ENCODE results near the gene HOXA13. TPM values are rescaled to one million over a fixed set of nuclear protein-coding genes. Genes with fewer than 3 reads are reported as not detected.

Gene HOXA13
- total and polyA plus RNA-seq, 10 of the 15 experiments (the other 5 are each of a cell fraction or from before 2014, with no cell fraction given): not detected

- Histone ChIP-seq H3K4me1 (ENCODE audit: control insufficient read depth, insufficient read depth, low read length) (no peaks in the 10 kb centered on the region), H3K79me2 (ENCODE audit: control insufficient read depth, insufficient read depth, low read length) (no peaks in the 10 kb centered on the region), H3K9ac (ENCODE audit: control insufficient read depth, insufficient read depth, low read length) (no peak overlapping the region), H3K9me3 (replicated peaks; ENCODE audit: control insufficient read depth, insufficient read depth, low read length) (no peaks in the 10 kb centered on the region; the same call in 2 of the 3 replicates), H2AFZ (ENCODE audit: control insufficient read depth, low read depth, low read length) (no peak overlapping the region), H4K20me1 (ENCODE audit: control insufficient read depth, insufficient read depth) (no peaks in the 10 kb centered on the region), H3K4me2 (ENCODE audit: control insufficient read depth, insufficient read depth) (no peak overlapping the region), H3K27ac (ENCODE audit: control insufficient read depth, insufficient read depth) (no peak overlapping the region), H3K4me3 (no peak overlapping the region), H3K36me3 (ENCODE audit: control insufficient read depth in 2 of 2, insufficient read depth in 2 of 2, low read length in 1 of 2) (no peaks in the 10 kb centered on the region), H3K27me3 (replicated peaks in 1 of 2; ENCODE audit: control insufficient read depth in 2 of 2, insufficient read depth in 2 of 2, low read length in 1 of 2) (peaks cover 19 to 43% of the 10 kb centered on the region in 2 experiments)
- TF ChIP-seq YY1 (IDR thresholded peaks at IDR 0.05; ENCODE audit: low read depth, low read length) (no peak), POLR2A (IDR thresholded peaks at IDR 0.05; ENCODE audit: low read depth, low read length) (no peak), CTCF (IDR thresholded peaks at IDR 0.05 in 2 of 3, conservative IDR thresholded peaks at IDR 0.05 in 1 of 3; ENCODE audit: control insufficient read depth in 2 of 3, extremely low read depth in 1 of 3, insufficient read depth in 1 of 3, low read depth in 3 of 3, low read length in 3 of 3) (no peak), ZNF384 (IDR thresholded peaks at IDR 0.05; ENCODE audit: borderline replicate concordance, low read depth, low read length) (no peak), HCFC1 (IDR thresholded peaks at IDR 0.05; ENCODE audit: low read length) (no peak), PAX5 (IDR thresholded peaks at IDR 0.05; ENCODE audit: borderline replicate concordance, low read depth, low read length) (no peak), ZSCAN29 (IDR thresholded peaks at IDR 0.05) (no peak), IKZF1 (conservative IDR thresholded peaks at IDR 0.05) (no peak), CEBPZ (IDR thresholded peaks at IDR 0.05; ENCODE audit: low read depth, low read length) (no peak), REST (IDR thresholded peaks at IDR 0.05; ENCODE audit: low read depth, low read length) (no peak)
- RAD21 ChIA-PET (ENCODE audit: unreplicated experiment): interaction anchor here (0.5 to 1.4 kb wide), 3 partner anchors 14 to 477 kb away, joined by 3 to 4 read pairs (median 4); no protein-coding TSS in a partner anchor
- 24% methylated on average over 35 of the region's 35 CpGs for WGBS (ENCODE audit: insufficient coverage, insufficient replicate concordance, low lambda C conversion rate, missing lambda C conversion rate)
- intact Hi-C loops (cut with micrococcal nuclease; ENCODE audit: unreplicated experiment) (no loop called here), in situ Hi-C loops (cut with MboI) (loop anchor here (5.0 to 25.0 kb wide), 3 partner anchors 791 to 1296 kb away; no protein-coding TSS in a partner anchor)
- no peak for FAIRE-seq
- ATAC-seq: no peak
- POLR2A ChIA-PET: no interaction called here
- CTCF ChIA-PET: interaction anchor here (0.7 to 3.1 kb wide), 10 partner anchors 8 to 789 kb away, joined by 3 to 21 read pairs (median 6); no protein-coding TSS in a partner anchor
- SMC1A ChIA-PET (ENCODE audit: uncharacterized antibody, unreplicated experiment): interaction anchor here (1.0 to 1.6 kb wide), 7 partner anchors 8 to 1266 kb away, joined by 3 to 10 read pairs (median 4); no protein-coding TSS in a partner anchor
- no peak for DNase-seq (ENCODE audit: low read depth, low spot score)
- no TSS peak for BruUV-seq (replicated peaks)
These were observed 41.2 kb downstream of the HOXA13 start for GRCh38 chr7:27158436-27159265.
